ENCODE data around the gene CDCA8. TPM values are rescaled to one million over a fixed set of nuclear protein-coding genes. Genes with fewer than 3 reads are reported as not detected.

Gene CDCA8
- polyA plus RNA-seq, 2 of the 4 experiments (the other 2 are of a cell fraction) = 26.8 to 32.1 TPM

GRCh38 chr1:37755290-37755689, 63.0 kb downstream of the CDCA8 start:
- DNase-seq (ENCODE audit: low read depth in 1 of 2, low spot score in 1 of 2) = no peak
- ATAC-seq = no peak
- WGBS (ENCODE audit: missing lambda C conversion rate) = 83% methylated on average over 1 of the region's 1 CpG
- H3K4me3 ChIP-seq = no peak overlapping the region
- H3K4me1 ChIP-seq = no peaks in the 10 kb centered on the region
- FAIRE-seq = no peak
- H3K9me3 ChIP-seq = no peaks in the 10 kb centered on the region
- no peak overlapping the region for H3K27ac ChIP-seq
- CTCF ChIA-PET = interaction anchor here (1.1 to 1.5 kb wide), 2 partner anchors 8 to 11 kb away, joined by 3 to 4 read pairs; no protein-coding TSS in a partner anchor
- no peak overlapping the region for H3K4me2 ChIP-seq
- TF ChIP-seq MYC (IDR thresholded peaks at IDR 0.05; ENCODE audit: borderline replicate concordance, low read length) = no peak
- no peak for TF ChIP-seq HOXB5 (CRISPR knock-in tag; IDR thresholded peaks at IDR 0.05)
- TF ChIP-seq HMGXB4 (CRISPR knock-in tag; IDR thresholded peaks at IDR 0.05; ENCODE audit: borderline replicate concordance) = no peak
- TF ChIP-seq EP300 (IDR thresholded peaks at IDR 0.05) = no peak
- no peak for TF ChIP-seq PHF8 (IDR thresholded peaks at IDR 0.05; ENCODE audit: borderline replicate concordance, low read depth)
- POLR2A ChIA-PET = no interaction called here

- no peak overlapping the region for H3K27ac ChIP-seq
- H3K4me2 ChIP-seq = no peak overlapping the region
- FAIRE-seq (no peak), DNase-seq (ENCODE audit: low read depth in 1 of 2, low spot score in 1 of 2) (no peak), ATAC-seq (no peak)
- 32% methylated on average over 3 of the region's 4 CpGs for WGBS (ENCODE audit: missing lambda C conversion rate)
- no peak for TF ChIP-seq RCOR1 (IDR thresholded peaks at IDR 0.05; ENCODE audit: low read depth, low read length)
- TF ChIP-seq PBX3 (IDR thresholded peaks at IDR 0.05) = no peak
- no peak for TF ChIP-seq POLR2A (IDR thresholded peaks at IDR 0.05; ENCODE audit: low read length)
- no peak for TF ChIP-seq EHF (CRISPR knock-in tag; IDR thresholded peaks at IDR 0.05)
- TF ChIP-seq CHD4 (IDR thresholded peaks at IDR 0.05; ENCODE audit: borderline replicate concordance) = no peak
- TF ChIP-seq RAD21 (conservative IDR thresholded peaks at IDR 0.05 in 1 of 2, IDR thresholded peaks at IDR 0.05 in 1 of 2) = no peak
- no peak for TF ChIP-seq ZFP36 (IDR thresholded peaks at IDR 0.05; ENCODE audit: borderline replicate concordance, partially characterized antibody)
- no peak for TF ChIP-seq POLR2AphosphoS2 (conservative IDR thresholded peaks at IDR 0.05; ENCODE audit: low read length)
- no peak for TF ChIP-seq FOSL2 (IDR thresholded peaks at IDR 0.05)
- TF ChIP-seq FOSL2 (CRISPR knock-in tag; IDR thresholded peaks at IDR 0.05) = no peak
- no peak for TF ChIP-seq HEYL (CRISPR knock-in tag; IDR thresholded peaks at IDR 0.05)
- no peak for TF ChIP-seq RARB (CRISPR knock-in tag; IDR thresholded peaks at IDR 0.05)
- no peak overlapping the region for H3K4me3 ChIP-seq
- no peaks in the 10 kb centered on the region for H3K4me1 ChIP-seq
- ChIA-PET CTCF (interaction anchor here (1.1 kb wide), 1 partner anchor 10 kb away, joined by 3 read pairs; no protein-coding TSS in a partner anchor), POLR2A (no interaction called here)
- no peaks in the 10 kb centered on the region for H3K9me3 ChIP-seq
Measured at GRCh38 chr1:37755951-37756560, 63.7 kb downstream of the CDCA8 start.

Small RNAs within 50 kb of the gene (small RNA-seq; reads per million reads assigned to genes)
- gene RF00019 = 0 reads per million in 6 experiments

Other genes with a start within 250 kb of the CDCA8 start
- gene ZC3H12A, start 217.9 kb upstream of the CDCA8 start, polyA plus RNA-seq (2011; rRNA removed) = 23.1 and 23.5 TPM in 2 replicates
- 11.6 to 16.3 TPM (median 14.7 TPM) in 3 replicates for gene ZC3H12A, start 217.9 kb upstream of the CDCA8 start, polyA plus RNA-seq (2017; fragmentation: RNase III; extraction: RNeasy Plus Mini Kit Qiagen cat#74134 plus additional on column Dnase treatment)
- gene MEAF6, start 177.8 kb upstream of the CDCA8 start, polyA plus RNA-seq (2011; rRNA removed) = 45.4 and 47.2 TPM in 2 replicates
- 38.5 to 42.5 TPM (median 39.4 TPM) in 3 replicates for gene MEAF6, start 177.8 kb upstream of the CDCA8 start, polyA plus RNA-seq (2017; fragmentation: RNase III; extraction: RNeasy Plus Mini Kit Qiagen cat#74134 plus additional on column Dnase treatment)
- 7.8 and 9.0 TPM in 2 replicates for gene SNIP1, start 138.2 kb upstream of the CDCA8 start, polyA plus RNA-seq (2011; rRNA removed)
- 5.3 to 6.6 TPM (median 6.5 TPM) in 3 replicates for gene SNIP1, start 138.2 kb upstream of the CDCA8 start, polyA plus RNA-seq (2017; fragmentation: RNase III; extraction: RNeasy Plus Mini Kit Qiagen cat#74134 plus additional on column Dnase treatment)
- gene DNALI1, start 135.6 kb upstream of the CDCA8 start, polyA plus RNA-seq (2011; rRNA removed) = not detected in 2 replicates
- gene DNALI1, start 135.6 kb upstream of the CDCA8 start, polyA plus RNA-seq (2017; fragmentation: RNase III; extraction: RNeasy Plus Mini Kit Qiagen cat#74134 plus additional on column Dnase treatment) = not detected in 3 replicates
- 50.2 and 69.2 TPM in 2 replicates for gene GNL2, start 96.6 kb upstream of the CDCA8 start, polyA plus RNA-seq (2011; rRNA removed)
- gene GNL2, start 96.6 kb upstream of the CDCA8 start, polyA plus RNA-seq (2017; fragmentation: RNase III; extraction: RNeasy Plus Mini Kit Qiagen cat#74134 plus additional on column Dnase treatment) = 49.8 to 58.3 TPM (median 50.1 TPM) in 3 replicates
- gene RSPO1, start 57.6 kb upstream of the CDCA8 start, polyA plus RNA-seq (2011; rRNA removed) = 0.07 TPM in 1 of 2 replicates, not detected in the other
- gene RSPO1, start 57.6 kb upstream of the CDCA8 start, polyA plus RNA-seq (2017; fragmentation: RNase III; extraction: RNeasy Plus Mini Kit Qiagen cat#74134 plus additional on column Dnase treatment) = 0.05 to 0.12 TPM in 2 of 3 replicates, not detected in the other
- 0.35 and 0.65 TPM in 2 replicates for gene EPHA10, start 72.6 kb downstream of the CDCA8 start, polyA plus RNA-seq (2011; rRNA removed)
- 0.49 to 0.59 TPM (median 0.53 TPM) in 3 replicates for gene EPHA10, start 72.6 kb downstream of the CDCA8 start, polyA plus RNA-seq (2017; fragmentation: RNase III; extraction: RNeasy Plus Mini Kit Qiagen cat#74134 plus additional on column Dnase treatment)
- gene MANEAL, start 101.3 kb downstream of the CDCA8 start, polyA plus RNA-seq (2011; rRNA removed) = 8.9 and 12.6 TPM in 2 replicates
- 13.8 to 15.5 TPM (median 15.5 TPM) in 3 replicates for gene MANEAL, start 101.3 kb downstream of the CDCA8 start, polyA plus RNA-seq (2017; fragmentation: RNase III; extraction: RNeasy Plus Mini Kit Qiagen cat#74134 plus additional on column Dnase treatment)
- 21.3 and 24.2 TPM in 2 replicates for gene C1orf122, start 115.3 kb downstream of the CDCA8 start, polyA plus RNA-seq (2011; rRNA removed)
- gene C1orf122, start 115.3 kb downstream of the CDCA8 start, polyA plus RNA-seq (2017; fragmentation: RNase III; extraction: RNeasy Plus Mini Kit Qiagen cat#74134 plus additional on column Dnase treatment) = 26.8 to 29.6 TPM (median 29.1 TPM) in 3 replicates
- 21.0 and 21.7 TPM in 2 replicates for gene YRDC, start 115.7 kb downstream of the CDCA8 start, polyA plus RNA-seq (2011; rRNA removed)
- 12.2 to 12.8 TPM (median 12.3 TPM) in 3 replicates for gene YRDC, start 115.7 kb downstream of the CDCA8 start, polyA plus RNA-seq (2017; fragmentation: RNase III; extraction: RNeasy Plus Mini Kit Qiagen cat#74134 plus additional on column Dnase treatment)
- 6.7 and 9.5 TPM in 2 replicates for gene MTF1, start 167.1 kb downstream of the CDCA8 start, polyA plus RNA-seq (2011; rRNA removed)
- gene MTF1, start 167.1 kb downstream of the CDCA8 start, polyA plus RNA-seq (2017; fragmentation: RNase III; extraction: RNeasy Plus Mini Kit Qiagen cat#74134 plus additional on column Dnase treatment) = 3.8 to 4.1 TPM (median 4.0 TPM) in 3 replicates